Measurements from ENCODE around the gene MINAR1. TPM values are rescaled to one million over a fixed set of nuclear protein-coding genes. Genes with fewer than 3 reads are reported as not detected.

Gene MINAR1
- total and polyA plus RNA-seq, 3 donors from 2014 or later: 0.62 to 1.0 (median 0.82) TPM

GRCh38 chr15:79399606-79400005 is 32.5 kb upstream of the MINAR1 start:
- Histone ChIP-seq H3K9me3 (no peaks in the 10 kb centered on the region), H3K4me1 (no peaks in the 10 kb centered on the region)
- 83 to 95% methylated on average over 4 of the region's 4 CpGs for WGBS, 2 donors

GRCh38 chr15:79400650-79401049 is 31.5 kb upstream of the MINAR1 start:
- intact Hi-C loops (cut with DNase I; ENCODE audit: low total_unique reads): no loop called here
- no peak overlapping the region for H3K27ac ChIP-seq
- no peaks in the 10 kb centered on the region for H3K9me3 ChIP-seq
- H3K36me3 ChIP-seq (ENCODE audit: low read depth, missing control alignments): no peaks in the 10 kb centered on the region
- no peak overlapping the region for H3K4me3 ChIP-seq
- DNase-seq: no peak
- no peaks in the 10 kb centered on the region for H3K4me1 ChIP-seq
- H3K27me3 ChIP-seq: no peaks in the 10 kb centered on the region
- WGBS, 2 donors: 53 to 84% methylated on average over 3 of the region's 3 CpGs
- no peak for TF ChIP-seq POLR2A (IDR thresholded peaks at IDR 0.05)
- TF ChIP-seq CTCF (IDR thresholded peaks at IDR 0.05): no peak

More at GRCh38 chr15:79399606-79400005, 32.5 kb upstream of the MINAR1 start:
- Histone ChIP-seq H3K27ac (no peak overlapping the region), H3K27me3 (no peaks in the 10 kb centered on the region), H3K4me3 (no peak overlapping the region), H3K36me3 (ENCODE audit: low read depth, missing control alignments) (no peaks in the 10 kb centered on the region)
- no peak for TF ChIP-seq POLR2A (IDR thresholded peaks at IDR 0.05)
- TF ChIP-seq CTCF (IDR thresholded peaks at IDR 0.05): no peak
- intact Hi-C loops (cut with DNase I; ENCODE audit: low total_unique reads): no loop called here
- no peak for DNase-seq

- Histone ChIP-seq H3K4me1 (no peaks in the 10 kb centered on the region), H3K9me3 (no peaks in the 10 kb centered on the region), H3K36me3 (ENCODE audit: low read depth, missing control alignments) (no peaks in the 10 kb centered on the region), H3K4me3 (no peak overlapping the region), H3K27me3 (no peaks in the 10 kb centered on the region), H3K27ac (no peak overlapping the region)
- TF ChIP-seq POLR2A (IDR thresholded peaks at IDR 0.05) (no peak), CTCF (IDR thresholded peaks at IDR 0.05) (no peak)
- WGBS, 2 donors: 65% methylated on average over 3 of the region's 3 CpGs
- no peak for DNase-seq
- intact Hi-C loops (cut with DNase I; ENCODE audit: low total_unique reads): no loop called here
These were observed 30.8 kb upstream of the MINAR1 start for GRCh38 chr15:79401301-79401700.

- Histone ChIP-seq H3K4me1 (no peaks in the 10 kb centered on the region), H3K36me3 (ENCODE audit: low read depth, missing control alignments) (no peaks in the 10 kb centered on the region), H3K4me3 (no peak overlapping the region), H3K9me3 (no peaks in the 10 kb centered on the region), H3K27ac (no peak overlapping the region), H3K27me3 (no peaks in the 10 kb centered on the region)
- intact Hi-C loops (cut with DNase I; ENCODE audit: low total_unique reads): no loop called here
- TF ChIP-seq CTCF (IDR thresholded peaks at IDR 0.05) (no peak), POLR2A (IDR thresholded peaks at IDR 0.05) (no peak)
- 88 to 96% methylated on average over 2 of the region's 2 CpGs for WGBS, 2 donors
- no peak for DNase-seq
These were observed 30.0 kb upstream of the MINAR1 start for GRCh38 chr15:79402136-79402535.

GRCh38 chr15:79403501-79403900 is 28.6 kb upstream of the MINAR1 start:
- no peaks in the 10 kb centered on the region for H3K4me1 ChIP-seq
- H3K36me3 ChIP-seq (ENCODE audit: low read depth, missing control alignments): no peaks in the 10 kb centered on the region
- no peak overlapping the region for H3K27ac ChIP-seq
- H3K4me3 ChIP-seq: no peak overlapping the region
- WGBS, 2 donors: 92 to 96% methylated on average over 4 of the region's 4 CpGs
- TF ChIP-seq POLR2A (IDR thresholded peaks at IDR 0.05) (no peak), CTCF (IDR thresholded peaks at IDR 0.05) (no peak)
- DNase-seq: no peak
- H3K9me3 ChIP-seq: no peaks in the 10 kb centered on the region
- H3K27me3 ChIP-seq: no peaks in the 10 kb centered on the region
- intact Hi-C loops (cut with DNase I; ENCODE audit: low total_unique reads): no loop called here

Measured in testis (tissue), 3 donors.